Gastrocnemius medialis (tissue), 4 donors: ENCODE measurements around the gene KIF13A.

Experiments used
- CTCF ChIP-seq, 5 experiments: fragments of 450-650 bp in 3 of 5; fragments of 200-600 bp in 2 of 5; sonication (generic) in 2 of 5; IDR thresholded peaks in 4 of 5; conservative IDR thresholded peaks in 1 of 5; 1 replicate in 4 of 5; 2 replicates in 1 of 5; pipeline ENCODE4 v1.5.1; 2016 to 2019; ENCODE audit warnings: antibody characterized with exemption in 5 of 5, mild to moderate bottlenecking in 3 of 5, moderate library complexity in 3 of 5
- POLR2A ChIP-seq, 2 donors: fragments of 450-650 bp; IDR thresholded peaks; one replicate each; pipeline ENCODE4 v1.6.1; 2017; ENCODE audit warnings: antibody characterized with exemption in 2 of 2, mild to moderate bottlenecking in 2 of 2, moderate library complexity in 2 of 2

- TF ChIP-seq CTCF (IDR thresholded peaks at IDR 0.05 in 4 of 5, conservative IDR thresholded peaks at IDR 0.05 in 1 of 5) (no peak), POLR2A (IDR thresholded peaks at IDR 0.05) (no peak)
Observed at GRCh38 chr6:17768881-17769280, 218.6 kb downstream of the KIF13A start.
